GM12878 (cell line): ENCODE results near the gene SYNGR4. TPM values are rescaled to one million over a fixed set of nuclear protein-coding genes. Genes with fewer than 3 reads are reported as not detected.

ENCODE experiments used
- BACH1 ChIP-seq: fragments of 450-650 bp; IDR thresholded peaks from 2 replicates; pipeline ENCODE4 v1.6.1; 2017; ENCODE audit warnings: mild to moderate bottlenecking, borderline replicate concordance
- BHLHE40 ChIP-seq, 2 experiments: fragments of 450-650 bp in 1 of 2; IDR thresholded peaks; 2 replicates each; pipeline ENCODE4 v1.6.1; 2011 to 2017; ENCODE audit warnings: low read depth in 2 of 2, borderline replicate concordance in 1 of 2, improper control_type of control experiment in 1 of 2, low read length in 1 of 2, mild to moderate bottlenecking in 1 of 2
- CHD2 ChIP-seq: IDR thresholded peaks from 2 replicates; pipeline ENCODE4 v1.6.1; 2011; ENCODE audit warnings: low read depth, low read length, improper control_type of control experiment, borderline replicate concordance
- EGR1 ChIP-seq, 2 experiments: IDR thresholded peaks; 1 replicate in 1 of 2; 2 replicates in 1 of 2; pipeline ENCODE4 v1.6.1; 2011 to 2012; ENCODE audit warnings: low read depth in 2 of 2, low read length in 2 of 2, borderline replicate concordance in 1 of 2, mild to moderate bottlenecking in 1 of 2, moderate library complexity in 1 of 2
- IRF4 ChIP-seq: IDR thresholded peaks from 2 replicates; pipeline ENCODE4 v1.6.1; 2011; ENCODE audit warnings: low read depth, low read length
- NFXL1 ChIP-seq: fragments of 450-650 bp; IDR thresholded peaks from 2 replicates; pipeline ENCODE4 v1.6.1; 2017; ENCODE audit warnings: antibody characterized with exemption, mild to moderate bottlenecking, borderline replicate concordance
- NR2F1 ChIP-seq: fragments of 450-650 bp; conservative IDR thresholded peaks from 2 replicates; pipeline ENCODE4 v1.6.1; 2017; ENCODE audit warnings: mild to moderate bottlenecking
- POLR2A ChIP-seq: IDR thresholded peaks from 2 replicates; pipeline ENCODE4 v1.6.1; 2011; ENCODE audit warnings: low read depth, mild to moderate bottlenecking, low read length
- POLR2AphosphoS2 ChIP-seq: IDR thresholded peaks from 2 replicates; pipeline ENCODE4 v1.6.1; 2011; ENCODE audit warnings: low read depth, mild to moderate bottlenecking, low read length, improper control_type of control experiment, moderate library complexity
- POLR2AphosphoS5 ChIP-seq: IDR thresholded peaks from 2 replicates; pipeline ENCODE4 v1.6.1; 2011; ENCODE audit warnings: mild to moderate bottlenecking, low read length, inconsistent platforms
- SIN3A ChIP-seq: IDR thresholded peaks from 2 replicates; pipeline ENCODE4 v1.6.1; 2012; ENCODE audit warnings: low read depth, low read length, improper control_type of control experiment
- SMAD1 ChIP-seq: fragments of 450-650 bp; IDR thresholded peaks from 2 replicates; pipeline ENCODE4 v1.6.1; 2018; ENCODE audit warnings: mild to moderate bottlenecking, low read depth; ENCODE audit not compliant: partially characterized antibody
- SP1 ChIP-seq: IDR thresholded peaks from one replicate; pipeline ENCODE4 v1.6.1; 2011; ENCODE audit warnings: low read depth, low read length
- TCF3 ChIP-seq: IDR thresholded peaks from 2 replicates; pipeline ENCODE4 v1.6.1; 2012; ENCODE audit warnings: low read depth, mild to moderate bottlenecking, low read length, borderline replicate concordance; ENCODE audit not compliant: insufficient read depth
- ZNF384 ChIP-seq: IDR thresholded peaks from 2 replicates; pipeline ENCODE4 v1.6.1; 2012; ENCODE audit warnings: low read depth, mild to moderate bottlenecking, low read length, improper control_type of control experiment, borderline replicate concordance
- polyA plus RNA-seq, 11 experiments: library from polyadenylated mRNA; depleted of rRNA in 4 of 11; unstranded in 6 of 11; stranded (reverse) in 5 of 11; fragments of >200 nt; fragmentation: Nextera tagmentation in 4 of 11; fragmentation: Illumina TruSeq in 1 of 11; extraction: Ambion mirVana in 4 of 11; extraction: Trizol in 1 of 11; gene quantifications; 1 replicate in 1 of 11; 2 replicates in 10 of 11; pipeline versions ENCODE4 v1.2.1 to v1.2.3, GENCODE V29; 2011 to 2016; ENCODE audit warnings: inconsistent platforms in 2 of 11, missing spikeins in 2 of 11, low read depth in 1 of 11
- total RNA-seq, 4 experiments: library from RNA; depleted of rRNA in 3 of 4; stranded (reverse); fragments of >200 nt in 3 of 4; fragmentation: Illumina TruSeq in 1 of 4; extraction: Trizol in 1 of 4; gene quantifications; 2 replicates each; pipeline versions ENCODE4 v1.2.1 to v1.2.3, GENCODE V29; 2013 to 2021
- TF ChIP-seq, protein P1 (sequence below): IDR thresholded peaks from 2 replicates; pipeline ENCODE4 v1.6.1; 2011; ENCODE audit warnings: mild to moderate bottlenecking, low read depth, low read length, moderate library complexity; ENCODE audit not compliant: insufficient replicate concordance
- TF ChIP-seq, protein P2 (sequence below): IDR thresholded peaks from 2 replicates; pipeline ENCODE4 v1.6.1; 2011; ENCODE audit warnings: borderline replicate concordance, low read depth, mild to moderate bottlenecking, moderate library complexity, low read length; ENCODE audit not compliant: insufficient read depth, poor library complexity, severe bottlenecking

Gene SYNGR4
- total and polyA plus RNA-seq, 10 of the 15 experiments (the other 5 are each of a cell fraction or from before 2014, with no cell fraction given): 0.08 to 0.72 (median 0.17) TPM; not detected in 6

DNA sequence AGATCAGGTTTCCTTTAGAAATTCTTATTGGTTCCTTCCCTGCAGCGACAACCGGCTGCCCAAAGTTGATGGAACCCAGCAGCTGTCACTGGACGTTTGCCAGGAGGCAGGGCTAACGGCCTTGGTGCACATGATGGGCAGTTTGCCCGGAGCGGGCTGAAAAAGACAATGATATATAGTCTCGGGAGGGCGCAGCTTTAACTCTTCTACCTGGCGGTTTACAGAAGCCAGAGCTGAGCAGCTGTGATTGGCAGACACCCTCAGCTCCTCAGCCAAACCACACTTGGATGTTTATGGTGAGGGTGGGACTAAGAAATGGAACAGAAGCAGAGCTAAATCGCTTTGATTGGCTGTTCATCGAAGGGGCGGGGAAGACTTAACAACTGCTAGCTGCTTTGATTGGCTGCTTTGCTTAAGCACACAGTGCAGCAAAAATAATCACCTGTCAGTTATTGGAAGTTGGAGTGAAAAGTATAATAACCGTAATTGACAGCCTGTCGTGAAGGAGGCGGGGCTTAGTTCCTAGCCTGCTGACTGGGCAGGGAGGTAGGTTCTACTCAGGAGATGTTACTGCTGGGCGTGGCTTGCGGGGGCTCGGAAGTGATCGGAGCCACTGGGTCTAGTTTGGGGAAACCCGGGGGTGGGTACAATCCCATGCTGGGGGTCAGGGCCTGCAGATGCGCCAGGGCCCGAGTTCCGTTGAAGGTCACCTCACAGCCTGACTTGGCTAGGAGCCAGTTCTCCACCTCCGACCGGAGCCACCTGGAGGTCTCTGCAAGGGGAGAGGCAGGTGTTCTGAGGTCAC is 31.3 kb upstream of the SYNGR4 start (continued):
- peak; percentile 96 for TF ChIP-seq SMAD1
- TF ChIP-seq POLR2AphosphoS5: peak; percentile 75; the same call in 1 of the 2 replicates
- peak; percentile 76; the same call in 1 of the 2 replicates for TF ChIP-seq NR2F1
- TF ChIP-seq IRF4: no peak
- TF ChIP-seq ZNF384: no peak
- TF ChIP-seq EGR1 (IDR thresholded peaks at IDR 0.05; ENCODE audit: borderline replicate concordance in 1 of 2, low read depth in 2 of 2, low read length in 2 of 2): peak in 1 of 2 experiments; percentile 70; a peak in 1 of 3 replicates
- TF ChIP-seq SIN3A: peak; percentile 29; the same call in 1 of the 2 replicates
- TF ChIP-seq, protein P1, sequence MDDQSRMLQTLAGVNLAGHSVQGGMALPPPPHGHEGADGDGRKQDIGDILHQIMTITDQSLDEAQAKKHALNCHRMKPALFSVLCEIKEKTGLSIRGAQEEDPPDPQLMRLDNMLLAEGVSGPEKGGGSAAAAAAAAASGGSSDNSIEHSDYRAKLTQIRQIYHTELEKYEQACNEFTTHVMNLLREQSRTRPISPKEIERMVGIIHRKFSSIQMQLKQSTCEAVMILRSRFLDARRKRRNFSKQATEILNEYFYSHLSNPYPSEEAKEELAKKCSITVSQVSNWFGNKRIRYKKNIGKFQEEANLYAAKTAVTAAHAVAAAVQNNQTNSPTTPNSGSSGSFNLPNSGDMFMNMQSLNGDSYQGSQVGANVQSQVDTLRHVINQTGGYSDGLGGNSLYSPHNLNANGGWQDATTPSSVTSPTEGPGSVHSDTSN: peak; percentile 88
- no peak for TF ChIP-seq NFXL1
- peak; percentile 90 for TF ChIP-seq SP1
- peak; percentile 73; the same call in 1 of the 2 replicates for TF ChIP-seq CHD2
- peak; percentile 31 to 52; a peak in 1 of 4 replicates for TF ChIP-seq BHLHE40 (IDR thresholded peaks at IDR 0.05; ENCODE audit: borderline replicate concordance in 1 of 2, low read depth in 2 of 2, low read length in 1 of 2)
- TF ChIP-seq POLR2AphosphoS2: peak; percentile 75
- TF ChIP-seq POLR2A: peak; percentile 80
- TF ChIP-seq, protein P2, sequence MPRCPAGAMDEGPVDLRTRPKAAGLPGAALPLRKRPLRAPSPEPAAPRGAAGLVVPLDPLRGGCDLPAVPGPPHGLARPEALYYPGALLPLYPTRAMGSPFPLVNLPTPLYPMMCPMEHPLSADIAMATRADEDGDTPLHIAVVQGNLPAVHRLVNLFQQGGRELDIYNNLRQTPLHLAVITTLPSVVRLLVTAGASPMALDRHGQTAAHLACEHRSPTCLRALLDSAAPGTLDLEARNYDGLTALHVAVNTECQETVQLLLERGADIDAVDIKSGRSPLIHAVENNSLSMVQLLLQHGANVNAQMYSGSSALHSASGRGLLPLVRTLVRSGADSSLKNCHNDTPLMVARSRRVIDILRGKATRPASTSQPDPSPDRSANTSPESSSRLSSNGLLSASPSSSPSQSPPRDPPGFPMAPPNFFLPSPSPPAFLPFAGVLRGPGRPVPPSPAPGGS: peak; percentile 2
- peak; percentile 65; the same call in 1 of the 2 replicates for TF ChIP-seq TCF3
- peak; percentile 44; the same call in 1 of the 2 replicates for TF ChIP-seq BACH1
